K562 (cell line): ENCODE data around the gene CAPN13. TPM values are rescaled to one million over a fixed set of nuclear protein-coding genes. Genes with fewer than 3 reads are reported as not detected.

Experiments
- CHCHD3 ChIP-seq: fragments of 250-450 bp; sonication (Bioruptor Pico); IDR thresholded peaks from 2 replicates; pipeline ENCODE4 v2.1.2; 2022; ENCODE audit warnings: mild to moderate bottlenecking
- ESRRB ChIP-seq: fragments of 250-450 bp; sonication (Bioruptor Pico); IDR thresholded peaks from 2 replicates; pipeline ENCODE4 v1.5.0; 2020; ENCODE audit warnings: mild to moderate bottlenecking, moderate library complexity, borderline replicate concordance
- ILK ChIP-seq: fragments of 450-650 bp; IDR thresholded peaks from 2 replicates; pipeline ENCODE4 v1.6.1; 2016; ENCODE audit warnings: missing genetic modification characterization, low read depth, mild to moderate bottlenecking, missing compliant biosample characterization, moderate library complexity, borderline replicate concordance
- JUND ChIP-seq, 2 experiments: IDR thresholded peaks; 2 replicates in 1 of 2; 3 replicates in 1 of 2; pipeline ENCODE4 v1.6.1; 2011; ENCODE audit warnings: borderline replicate concordance in 2 of 2, low read depth in 2 of 2, low read length in 2 of 2, improper control_type of control experiment in 1 of 2, missing biosample characterization in 1 of 2, missing genetic modification characterization in 1 of 2, missing genetic modification reagents in 1 of 2
- MEIS2 ChIP-seq: fragments of 450-650 bp; IDR thresholded peaks from 2 replicates; pipeline ENCODE4 v1.6.1; 2014; ENCODE audit warnings: mild to moderate bottlenecking; ENCODE audit not compliant: partially characterized antibody
- TCF3 ChIP-seq: sonication (generic); formaldehyde crosslinking; IDR thresholded peaks from 2 replicates; pipeline ENCODE4 v1.4.0; 2020; ENCODE audit warnings: mild to moderate bottlenecking, missing genetic modification reagents
- ZBTB17 ChIP-seq: fragments of 450-650 bp; formaldehyde crosslinking; IDR thresholded peaks from 2 replicates; pipeline ENCODE4 v1.4.0; 2020; ENCODE audit warnings: mild to moderate bottlenecking
- polyA plus RNA-seq, 8 experiments: library from polyadenylated mRNA; depleted of rRNA in 4 of 8; stranded (reverse) in 5 of 8; unstranded in 3 of 8; fragments of >200 nt; fragmentation: Nextera tagmentation in 2 of 8; fragmentation: Illumina TruSeq in 1 of 8; extraction: Ambion mirVana in 2 of 8; extraction: Trizol in 1 of 8; gene quantifications; 2 replicates each; pipeline versions ENCODE4 v1.2.1 to v1.2.3, GENCODE V29; 2011 to 2014; ENCODE audit warnings: inconsistent platforms in 1 of 8, missing spikeins in 1 of 8
- total RNA-seq, 7 experiments: library from RNA; depleted of rRNA in 6 of 7; stranded (reverse); fragments of >200 nt in 6 of 7; fragmentation: Illumina TruSeq in 2 of 7; extraction: Trizol in 2 of 7; gene quantifications; 2 replicates each; pipeline versions ENCODE4 v1.2.1 to v1.2.3, GENCODE V29; 2011 to 2021; ENCODE audit warnings: low replicate concordance in 1 of 7
- TF ChIP-seq, protein P1 (sequence below): fragments of 250-450 bp; sonication (Bioruptor Pico); IDR thresholded peaks from 2 replicates; pipeline ENCODE4 v1.4.0; 2020

The CAPN13 gene
- total and polyA plus RNA-seq, 9 of the 15 experiments (the other 6 are each of a cell fraction or from before 2014, with no cell fraction given), result not detected

DNA sequence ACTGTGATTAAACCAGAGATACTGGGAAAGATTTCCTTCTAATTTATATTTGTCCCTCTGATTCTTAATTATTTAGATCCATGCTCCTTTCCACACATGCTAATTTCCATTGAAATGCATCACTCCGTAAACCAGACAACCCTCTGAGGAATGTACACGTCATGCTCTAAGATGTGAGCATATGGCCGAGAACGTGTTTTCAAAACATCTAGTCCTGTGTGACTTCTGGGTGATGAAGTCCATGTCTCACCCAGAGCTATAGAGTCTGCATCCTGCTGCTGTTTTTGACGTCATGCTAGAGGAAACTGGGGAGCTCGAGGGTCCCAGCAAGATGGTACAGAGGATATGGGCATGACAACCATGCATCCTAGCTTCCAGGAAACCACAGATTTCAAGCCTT lies 53.6 kb downstream of the CAPN13 start (continued):
- TF ChIP-seq JUND (IDR thresholded peaks at IDR 0.05; ENCODE audit: borderline replicate concordance, low read depth, low read length), result no peak
- no peak for TF ChIP-seq JUND (tag; IDR thresholded peaks at IDR 0.05; ENCODE audit: borderline replicate concordance, low read depth, low read length)
- TF ChIP-seq ILK (tag), result no peak
- TF ChIP-seq ESRRB, result no peak
- TF ChIP-seq, protein P1, sequence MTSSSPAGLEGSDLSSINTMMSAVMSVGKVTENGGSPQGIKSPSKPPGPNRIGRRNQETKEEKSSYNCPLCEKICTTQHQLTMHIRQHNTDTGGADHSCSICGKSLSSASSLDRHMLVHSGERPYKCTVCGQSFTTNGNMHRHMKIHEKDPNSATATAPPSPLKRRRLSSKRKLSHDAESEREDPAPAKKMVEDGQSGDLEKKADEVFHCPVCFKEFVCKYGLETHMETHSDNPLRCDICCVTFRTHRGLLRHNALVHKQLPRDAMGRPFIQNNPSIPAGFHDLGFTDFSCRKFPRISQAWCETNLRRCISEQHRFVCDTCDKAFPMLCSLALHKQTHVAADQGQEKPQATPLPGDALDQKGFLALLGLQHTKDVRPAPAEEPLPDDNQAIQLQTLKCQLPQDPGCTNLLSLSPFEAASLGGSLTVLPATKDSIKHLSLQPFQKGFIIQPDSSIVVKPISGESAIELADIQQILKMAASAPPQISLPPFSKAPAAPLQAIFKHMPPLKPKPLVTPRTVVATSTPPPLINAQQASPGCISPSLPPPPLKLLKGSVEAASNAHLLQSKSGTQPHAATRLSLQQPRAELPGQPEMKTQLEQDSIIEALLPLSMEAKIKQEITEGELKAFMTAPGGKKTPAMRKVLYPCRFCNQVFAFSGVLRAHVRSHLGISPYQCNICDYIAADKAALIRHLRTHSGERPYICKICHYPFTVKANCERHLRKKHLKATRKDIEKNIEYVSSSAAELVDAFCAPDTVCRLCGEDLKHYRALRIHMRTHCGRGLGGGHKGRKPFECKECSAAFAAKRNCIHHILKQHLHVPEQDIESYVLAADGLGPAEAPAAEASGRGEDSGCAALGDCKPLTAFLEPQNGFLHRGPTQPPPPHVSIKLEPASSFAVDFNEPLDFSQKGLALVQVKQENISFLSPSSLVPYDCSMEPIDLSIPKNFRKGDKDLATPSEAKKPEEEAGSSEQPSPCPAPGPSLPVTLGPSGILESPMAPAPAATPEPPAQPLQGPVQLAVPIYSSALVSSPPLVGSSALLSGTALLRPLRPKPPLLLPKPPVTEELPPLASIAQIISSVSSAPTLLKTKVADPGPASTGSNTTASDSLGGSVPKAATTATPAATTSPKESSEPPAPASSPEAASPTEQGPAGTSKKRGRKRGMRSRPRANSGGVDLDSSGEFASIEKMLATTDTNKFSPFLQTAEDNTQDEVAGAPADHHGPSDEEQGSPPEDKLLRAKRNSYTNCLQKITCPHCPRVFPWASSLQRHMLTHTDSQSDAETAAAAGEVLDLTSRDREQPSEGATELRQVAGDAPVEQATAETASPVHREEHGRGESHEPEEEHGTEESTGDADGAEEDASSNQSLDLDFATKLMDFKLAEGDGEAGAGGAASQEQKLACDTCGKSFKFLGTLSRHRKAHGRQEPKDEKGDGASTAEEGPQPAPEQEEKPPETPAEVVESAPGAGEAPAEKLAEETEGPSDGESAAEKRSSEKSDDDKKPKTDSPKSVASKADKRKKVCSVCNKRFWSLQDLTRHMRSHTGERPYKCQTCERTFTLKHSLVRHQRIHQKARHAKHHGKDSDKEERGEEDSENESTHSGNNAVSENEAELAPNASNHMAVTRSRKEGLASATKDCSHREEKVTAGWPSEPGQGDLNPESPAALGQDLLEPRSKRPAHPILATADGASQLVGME, result no peak
- TF ChIP-seq MEIS2, result no peak
- TF ChIP-seq ZBTB17 (CRISPR knock-in tag), result no peak
- no peak for TF ChIP-seq CHCHD3
- TF ChIP-seq TCF3 (CRISPR knock-in tag), result no peak
